Stomach smooth muscle (tissue), 2 donors: ENCODE measurements around the gene FAM162A.

Source experiments
- H3K27ac ChIP-seq: one replicate; pipeline ENCODE4 v1.7.0; 2013; ENCODE audit warnings: mild to moderate bottlenecking, low read length, inconsistent platforms
- H3K27me3 ChIP-seq, 2 donors: one replicate each; pipeline ENCODE4 v1.7.0; 2013; ENCODE audit warnings: low read length in 2 of 2; ENCODE audit not compliant: insufficient read depth in 2 of 2, control insufficient read depth in 1 of 2
- H3K36me3 ChIP-seq, 2 donors: one replicate each; pipeline ENCODE4 v1.7.0; 2013; ENCODE audit warnings: low read length in 2 of 2; ENCODE audit not compliant: control insufficient read depth in 2 of 2, insufficient read depth in 2 of 2
- H3K4me1 ChIP-seq: one replicate; pipeline ENCODE4 v1.7.0; 2013; ENCODE audit warnings: low read length; ENCODE audit not compliant: control insufficient read depth, insufficient read depth
- H3K4me3 ChIP-seq, 2 donors: one replicate each; pipeline ENCODE4 v1.7.0; 2013; ENCODE audit warnings: low read length in 2 of 2
- H3K9ac ChIP-seq, 2 donors: one replicate each; pipeline ENCODE4 v1.7.0; 2013; ENCODE audit warnings: low read length in 2 of 2, mild to moderate bottlenecking in 1 of 2
- H3K9me3 ChIP-seq, 2 donors: one replicate each; pipeline ENCODE4 v1.7.0; 2013; ENCODE audit warnings: low read length in 2 of 2; ENCODE audit not compliant: control insufficient read depth in 2 of 2
- donor health status: healthy.
- donor health status: Pancreatic carcinoma.

Gene FAM162A, protein sequence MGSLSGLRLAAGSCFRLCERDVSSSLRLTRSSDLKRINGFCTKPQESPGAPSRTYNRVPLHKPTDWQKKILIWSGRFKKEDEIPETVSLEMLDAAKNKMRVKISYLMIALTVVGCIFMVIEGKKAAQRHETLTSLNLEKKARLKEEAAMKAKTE

GRCh38 chr3:122383771-122384697, at the start of gene FAM162A:
TSS of gene FAM162A (plus strand) at chr3:122384182. CDS start at chr3:122384266, 84 bp downstream.
- Histone ChIP-seq H3K9ac (peak within 1 kb of the TSS; percentile 88 to 91), H3K4me1 (peaks cover 5% of the 10 kb centered on the region), H3K4me3 (peak within 1 kb of the TSS; percentile 89 to 94)

DNA sequence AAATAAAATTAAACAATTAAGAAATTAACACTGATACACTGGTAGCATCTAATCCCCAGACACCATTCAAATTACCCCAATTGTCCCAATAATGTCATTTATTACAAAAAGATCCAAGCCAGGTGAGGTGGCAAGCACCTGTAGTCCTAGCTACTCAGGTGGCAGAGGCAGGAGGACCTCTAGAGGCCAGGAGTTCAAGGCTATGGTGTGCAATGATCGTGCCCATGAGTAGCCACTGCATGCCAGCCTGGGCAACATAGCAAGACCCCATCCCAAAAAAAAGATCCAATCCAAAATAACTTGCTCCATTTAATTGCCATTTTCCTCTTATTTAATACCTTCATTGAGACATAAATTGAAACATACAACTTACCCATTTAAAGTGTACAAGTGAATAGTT, 41.2 kb upstream of the FAM162A start:
- Histone ChIP-seq H3K4me3 (no peak overlapping the region), H3K4me1 (no peaks in the 10 kb centered on the region), H3K9me3 (no peaks in the 10 kb centered on the region), H3K27ac (no peak overlapping the region), H3K9ac (no peak overlapping the region), H3K36me3 (no peaks in the 10 kb centered on the region), H3K27me3 (no peaks in the 10 kb centered on the region)

More at GRCh38 chr3:122383771-122384697, at the start of gene FAM162A:
- Histone ChIP-seq H3K36me3 (peaks cover 0 to 4% of the 10 kb centered on the region in 2 donors), H3K9me3 (no peaks in the 10 kb centered on the region), H3K27me3 (no peaks in the 10 kb centered on the region), H3K27ac (peak within 1 kb of the TSS; percentile 85)

DNA sequence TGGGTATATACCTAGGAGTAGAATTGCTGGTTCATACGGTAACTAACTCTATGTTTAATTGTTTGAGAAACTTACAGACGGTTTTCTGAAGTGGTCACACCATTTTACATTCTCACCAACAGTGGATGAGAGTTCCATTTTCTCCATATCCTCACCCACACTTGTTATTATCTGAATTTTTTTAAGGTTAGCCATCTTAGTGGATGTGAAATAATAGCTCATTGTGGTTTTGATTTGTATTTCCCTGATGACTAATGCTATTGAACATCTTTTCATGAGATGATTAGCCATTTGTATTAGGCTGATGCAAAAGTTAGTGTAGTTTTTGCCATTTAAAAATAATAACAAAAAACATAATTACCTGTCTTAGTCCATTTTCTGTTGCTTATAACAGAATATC, 40.3 kb upstream of the FAM162A start:
- Histone ChIP-seq H3K27ac (no peak overlapping the region), H3K9me3 (no peaks in the 10 kb centered on the region), H3K36me3 (no peaks in the 10 kb centered on the region), H3K4me1 (no peaks in the 10 kb centered on the region), H3K4me3 (no peak overlapping the region), H3K27me3 (no peaks in the 10 kb centered on the region), H3K9ac (no peak overlapping the region)

GRCh38 chr3:122349171-122349570, 34.8 kb upstream of the FAM162A start:
- Histone ChIP-seq H3K27ac (no peak overlapping the region), H3K27me3 (no peaks in the 10 kb centered on the region), H3K9me3 (no peaks in the 10 kb centered on the region), H3K36me3 (no peaks in the 10 kb centered on the region), H3K4me3 (no peak overlapping the region), H3K4me1 (no peaks in the 10 kb centered on the region), H3K9ac (no peak overlapping the region)

DNA sequence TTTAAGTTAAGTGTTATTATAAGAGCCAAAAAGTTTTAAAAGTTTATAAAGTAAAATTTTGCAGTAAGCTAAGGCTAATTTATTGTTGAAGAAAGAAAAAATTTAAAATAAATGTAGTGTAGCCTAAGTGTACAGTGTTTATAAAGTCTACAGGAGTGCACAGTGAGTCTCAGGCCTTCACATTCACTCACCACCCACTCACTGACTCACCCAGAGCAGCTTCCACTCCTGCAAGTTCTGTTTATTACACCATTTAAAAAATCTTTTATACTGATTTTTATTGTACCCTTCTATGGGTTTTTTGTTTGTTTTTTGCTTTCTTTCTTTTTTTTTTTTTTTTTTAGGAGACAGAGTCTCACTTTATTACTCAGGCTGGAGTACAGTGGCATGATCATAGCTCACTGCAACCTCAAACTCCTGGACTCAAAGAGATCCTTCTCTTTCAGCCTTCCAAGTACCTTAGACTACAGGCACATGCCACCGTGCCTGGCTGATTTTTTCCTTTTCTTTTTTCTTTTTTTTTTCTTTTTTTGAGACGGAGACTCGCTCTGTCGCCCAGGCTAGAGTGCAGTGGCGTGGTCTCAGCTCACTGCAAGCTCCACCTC, 33.1 kb upstream of the FAM162A start:
- Histone ChIP-seq H3K27ac (no peak overlapping the region), H3K9ac (no peak overlapping the region)

GRCh38 chr3:122351612-122352011, 32.4 kb upstream of the FAM162A start:
- Histone ChIP-seq H3K36me3 (no peaks in the 10 kb centered on the region), H3K4me1 (no peaks in the 10 kb centered on the region), H3K4me3 (no peak overlapping the region), H3K27ac (no peak overlapping the region), H3K9me3 (no peaks in the 10 kb centered on the region), H3K27me3 (no peaks in the 10 kb centered on the region), H3K9ac (no peak overlapping the region)

More for the DNA sequence above, 33.1 kb upstream of the FAM162A start:
- Histone ChIP-seq H3K4me1 (no peaks in the 10 kb centered on the region), H3K36me3 (no peaks in the 10 kb centered on the region), H3K27me3 (no peaks in the 10 kb centered on the region), H3K4me3 (no peak overlapping the region), H3K9me3 (no peaks in the 10 kb centered on the region)

GRCh38 chr3:122353215-122353614, 30.8 kb upstream of the FAM162A start:
- Histone ChIP-seq H3K9ac (no peak overlapping the region), H3K4me3 (no peak overlapping the region), H3K27me3 (no peaks in the 10 kb centered on the region), H3K27ac (no peak overlapping the region), H3K4me1 (no peaks in the 10 kb centered on the region), H3K9me3 (no peaks in the 10 kb centered on the region), H3K36me3 (no peaks in the 10 kb centered on the region)

DNA sequence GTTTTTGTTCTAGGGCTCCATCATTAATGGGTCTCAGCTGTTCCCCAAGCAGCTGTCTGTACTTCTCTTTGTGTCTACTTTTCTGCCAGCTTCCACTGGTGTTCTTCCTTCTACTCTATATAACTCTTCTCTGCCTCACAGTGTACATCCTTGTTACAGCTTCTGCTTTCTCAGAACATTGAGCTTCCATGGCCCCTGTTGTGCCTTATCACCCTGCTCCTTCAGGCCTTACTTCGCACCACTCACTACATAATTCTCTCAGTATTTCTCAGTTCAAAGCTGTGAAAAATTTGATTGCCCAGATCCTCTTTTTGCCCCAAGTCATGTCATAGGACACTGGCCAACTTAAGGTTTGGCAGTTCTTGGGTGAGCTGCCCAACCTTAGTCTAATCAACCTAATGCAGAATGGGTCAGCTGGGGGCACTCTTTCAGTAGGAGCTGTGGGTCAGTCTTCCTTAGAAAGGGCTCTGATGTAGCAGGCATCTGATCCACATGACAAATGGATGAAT, 30.0 kb upstream of the FAM162A start:
- H3K9me3 ChIP-seq, result no peaks in the 10 kb centered on the region
- H3K4me3 ChIP-seq, result no peak overlapping the region
- no peaks in the 10 kb centered on the region for H3K27me3 ChIP-seq
- no peak overlapping the region for H3K27ac ChIP-seq
- no peaks in the 10 kb centered on the region for H3K36me3 ChIP-seq
- no peaks in the 10 kb centered on the region for H3K4me1 ChIP-seq
- no peak overlapping the region for H3K9ac ChIP-seq

DNA sequence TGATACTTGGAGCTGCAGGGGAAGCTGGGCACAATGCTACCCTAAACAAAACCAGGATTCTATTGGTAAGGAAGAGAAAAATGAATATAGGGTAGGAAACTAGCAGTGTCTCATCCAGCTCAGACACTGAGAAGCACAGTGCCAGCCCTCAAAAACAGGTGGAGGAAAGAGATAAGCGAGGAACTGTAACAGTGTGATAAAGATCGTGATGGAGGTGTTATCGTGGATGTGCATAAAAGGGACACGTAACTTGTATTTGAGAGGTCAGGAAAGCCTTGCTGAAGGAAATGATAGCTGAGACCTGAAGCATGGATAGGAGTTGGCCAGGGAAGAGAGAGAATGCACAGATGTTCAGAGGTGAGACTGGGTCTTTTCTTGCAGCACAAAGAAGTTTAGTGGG, 28.4 kb upstream of the FAM162A start:
- no peak overlapping the region for H3K4me3 ChIP-seq
- H3K9ac ChIP-seq, result no peak overlapping the region
- H3K9me3 ChIP-seq, result no peaks in the 10 kb centered on the region
- H3K36me3 ChIP-seq, result no peaks in the 10 kb centered on the region
- no peaks in the 10 kb centered on the region for H3K27me3 ChIP-seq
- H3K27ac ChIP-seq, result no peak overlapping the region
- no peaks in the 10 kb centered on the region for H3K4me1 ChIP-seq

DNA sequence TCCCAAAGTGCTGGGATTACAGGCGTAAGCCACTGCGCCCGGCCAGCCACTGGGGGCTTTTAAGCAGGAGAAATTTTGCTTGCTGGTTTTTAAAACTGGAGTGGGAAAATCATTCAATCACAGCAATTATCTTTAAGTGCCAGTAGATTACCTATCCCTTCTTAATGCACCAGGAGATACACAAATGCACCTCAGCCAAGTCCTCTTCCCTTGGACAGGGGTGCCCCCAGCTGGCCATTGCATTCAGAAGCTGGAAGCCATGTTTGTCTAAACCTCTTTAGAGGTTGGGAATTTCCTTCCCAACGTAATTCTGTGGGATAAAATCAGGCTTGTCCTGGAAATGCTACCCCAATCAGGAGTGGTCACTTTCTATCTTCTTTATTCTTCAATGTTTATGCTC, 27.6 kb upstream of the FAM162A start:
- no peaks in the 10 kb centered on the region for H3K27me3 ChIP-seq
- no peak overlapping the region for H3K27ac ChIP-seq
- no peak overlapping the region for H3K9ac ChIP-seq
- no peak overlapping the region for H3K4me3 ChIP-seq
- no peaks in the 10 kb centered on the region for H3K9me3 ChIP-seq
- no peaks in the 10 kb centered on the region for H3K36me3 ChIP-seq
- no peaks in the 10 kb centered on the region for H3K4me1 ChIP-seq
